Loucy (cell line): ENCODE data around the gene SBF2.

Experiments used
- H2AFZ ChIP-seq: fragments of 200-600 bp; sonication (generic); 2 replicates; pipeline ENCODE4 v1.6.0; 2016; ENCODE audit warnings: antibody characterized with exemption, mild to moderate bottlenecking, low read length, moderate library complexity
- H3F3A ChIP-seq: fragments of 200-600 bp; 2 replicates; pipeline ENCODE4 v1.6.0; 2016; ENCODE audit warnings: antibody characterized with exemption, low read depth, mild to moderate bottlenecking
- H3K27me3 ChIP-seq: fragments of 200-600 bp; sonication (generic); 2 replicates; pipeline ENCODE4 v1.6.1; 2014; ENCODE audit warnings: low read length, mild to moderate bottlenecking; ENCODE audit not compliant: insufficient read depth, poor library complexity, severe bottlenecking
- H3K36me3 ChIP-seq: fragments of 200-600 bp; sonication (generic); 2 replicates; pipeline ENCODE4 v1.6.1; 2016; ENCODE audit warnings: low read length; ENCODE audit not compliant: insufficient read depth
- H3K4me1 ChIP-seq: fragments of 200-600 bp; sonication (generic); 2 replicates; pipeline ENCODE4 v1.5.1; 2014; ENCODE audit warnings: low read length, mild to moderate bottlenecking; ENCODE audit not compliant: insufficient read depth, poor library complexity, severe bottlenecking
- H3K4me2 ChIP-seq: fragments of 200-600 bp; sonication (generic); 2 replicates; pipeline ENCODE4 v1.6.0; 2014; ENCODE audit warnings: antibody characterized with exemption, low read length, low read depth, mild to moderate bottlenecking; ENCODE audit not compliant: poor library complexity, severe bottlenecking
- H3K4me3 ChIP-seq: fragments of 200-600 bp; sonication (generic); 2 replicates; pipeline ENCODE4 v1.5.1; 2014; ENCODE audit warnings: low read length, mild to moderate bottlenecking, mixed read lengths; ENCODE audit not compliant: poor library complexity, severe bottlenecking
- H3K79me2 ChIP-seq: fragments of 200-600 bp; sonication (generic); 2 replicates; pipeline ENCODE4 v1.6.1; 2014; ENCODE audit warnings: low read length; ENCODE audit not compliant: insufficient read depth
- H3K9ac ChIP-seq: fragments of 200-600 bp; sonication (generic); 2 replicates; pipeline ENCODE4 v1.6.0; 2014; ENCODE audit warnings: mild to moderate bottlenecking, low read depth, low read length, moderate library complexity; ENCODE audit not compliant: poor library complexity, severe bottlenecking
- H3K9me2 ChIP-seq: fragments of 200-600 bp; sonication (generic); replicated peaks from 2 replicates; pipeline ENCODE4 v1.6.1; 2016; ENCODE audit warnings: low read depth, low read length, mixed read lengths
- H3K9me3 ChIP-seq: fragments of 200-600 bp; sonication (generic); 2 replicates; pipeline ENCODE4 v1.6.1; 2014; ENCODE audit warnings: mild to moderate bottlenecking, antibody characterized with exemption, low read length, low read depth; ENCODE audit not compliant: insufficient read depth
- H4K20me1 ChIP-seq: fragments of 200-600 bp; sonication (generic); 2 replicates; pipeline ENCODE4 v1.6.0; 2014; ENCODE audit warnings: antibody characterized with exemption, low read length, mild to moderate bottlenecking; ENCODE audit not compliant: insufficient read depth, poor library complexity, severe bottlenecking
- EZH2phosphoT487 ChIP-seq: fragments of 200-600 bp; IDR thresholded peaks from 2 replicates; pipeline ENCODE4 v1.6.1; 2018; ENCODE audit warnings: antibody characterized with exemption, mild to moderate bottlenecking, moderate library complexity, borderline replicate concordance
- TF ChIP-seq, protein P1 (sequence below): fragments of 200-600 bp; sonication (generic); conservative IDR thresholded peaks from 2 replicates; pipeline ENCODE4 v1.5.1; 2014; ENCODE audit warnings: mild to moderate bottlenecking, antibody characterized with exemption, low read length

The SBF2 gene

GRCh38 chr11:10308201-10308954, 14.4 kb upstream of the SBF2 start:
- peaks cover 24% of the 10 kb centered on the region for H3K27me3 ChIP-seq
- peak overlapping the region; percentile 79 for H3K9ac ChIP-seq
- H3K79me2 ChIP-seq = peaks cover 42% of the 10 kb centered on the region; the same call in 1 of the 2 replicates
- peak overlapping the region; percentile 83 for H3K4me3 ChIP-seq
- H3K4me1 ChIP-seq = peaks cover 40% of the 10 kb centered on the region
- TF ChIP-seq, protein P1, sequence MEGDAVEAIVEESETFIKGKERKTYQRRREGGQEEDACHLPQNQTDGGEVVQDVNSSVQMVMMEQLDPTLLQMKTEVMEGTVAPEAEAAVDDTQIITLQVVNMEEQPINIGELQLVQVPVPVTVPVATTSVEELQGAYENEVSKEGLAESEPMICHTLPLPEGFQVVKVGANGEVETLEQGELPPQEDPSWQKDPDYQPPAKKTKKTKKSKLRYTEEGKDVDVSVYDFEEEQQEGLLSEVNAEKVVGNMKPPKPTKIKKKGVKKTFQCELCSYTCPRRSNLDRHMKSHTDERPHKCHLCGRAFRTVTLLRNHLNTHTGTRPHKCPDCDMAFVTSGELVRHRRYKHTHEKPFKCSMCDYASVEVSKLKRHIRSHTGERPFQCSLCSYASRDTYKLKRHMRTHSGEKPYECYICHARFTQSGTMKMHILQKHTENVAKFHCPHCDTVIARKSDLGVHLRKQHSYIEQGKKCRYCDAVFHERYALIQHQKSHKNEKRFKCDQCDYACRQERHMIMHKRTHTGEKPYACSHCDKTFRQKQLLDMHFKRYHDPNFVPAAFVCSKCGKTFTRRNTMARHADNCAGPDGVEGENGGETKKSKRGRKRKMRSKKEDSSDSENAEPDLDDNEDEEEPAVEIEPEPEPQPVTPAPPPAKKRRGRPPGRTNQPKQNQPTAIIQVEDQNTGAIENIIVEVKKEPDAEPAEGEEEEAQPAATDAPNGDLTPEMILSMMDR = no peak
- no peak for TF ChIP-seq EZH2phosphoT487
- H3F3A ChIP-seq = no peaks in the 10 kb centered on the region
- peak overlapping the region; percentile 93 for H3K4me2 ChIP-seq
- peak overlapping the region; percentile 91 for H2AFZ ChIP-seq
- no peaks in the 10 kb centered on the region for H3K9me3 ChIP-seq
- no peaks in the 10 kb centered on the region for H3K36me3 ChIP-seq
- no peaks in the 10 kb centered on the region for H3K9me2 ChIP-seq
- H4K20me1 ChIP-seq = no peaks in the 10 kb centered on the region

DNA sequence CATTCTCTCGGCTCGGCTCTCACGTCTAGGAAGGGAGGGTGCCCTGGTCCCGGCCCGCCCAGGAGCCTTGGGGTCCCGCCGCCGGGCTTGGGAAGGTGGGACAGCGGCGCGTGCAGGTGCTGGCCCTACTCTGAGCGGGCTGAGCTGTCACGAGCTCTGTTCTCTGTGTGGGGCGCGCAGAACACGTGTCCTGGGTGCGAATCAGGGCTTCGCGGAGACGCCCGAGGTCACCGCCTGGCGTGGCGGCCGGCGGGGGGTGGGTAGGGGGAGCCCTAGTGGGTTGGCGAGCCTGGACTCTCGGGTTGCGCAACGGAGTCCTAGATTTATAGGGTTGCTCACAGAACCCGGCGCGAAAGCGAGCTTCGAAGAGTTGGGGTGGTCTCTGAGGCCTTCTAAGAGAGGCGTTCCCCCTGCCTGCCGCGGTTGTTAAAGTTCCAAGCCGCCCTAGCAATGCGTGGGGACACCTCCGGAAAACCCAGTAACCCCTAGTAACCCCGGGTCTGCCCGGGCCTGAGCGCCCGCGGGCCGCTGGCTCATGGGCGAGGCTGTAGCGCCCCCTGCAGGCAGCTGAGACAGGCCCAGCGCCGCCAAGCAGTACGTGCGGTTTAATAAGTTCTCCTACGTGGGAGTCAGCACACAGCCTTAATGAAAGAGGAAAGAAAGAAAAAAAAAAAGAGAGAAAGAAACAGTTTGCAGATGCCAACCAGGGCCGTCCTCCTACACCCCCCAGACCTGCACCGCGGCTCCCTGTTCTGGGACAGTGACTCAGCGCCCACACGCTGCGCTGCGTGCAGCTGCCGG, 13.6 kb upstream of the SBF2 start:
- no peak for TF ChIP-seq EZH2phosphoT487
- TF ChIP-seq, protein P1 = peak; percentile 99
- H4K20me1 ChIP-seq = no peaks in the 10 kb centered on the region
- peak overlapping the region; percentile 91 for H2AFZ ChIP-seq
- peaks cover 42% of the 10 kb centered on the region for H3K4me1 ChIP-seq
- H3K27me3 ChIP-seq = peaks cover 32% of the 10 kb centered on the region
- peak overlapping the region; percentile 83 for H3K4me3 ChIP-seq
- peak overlapping the region; percentile 93 for H3K4me2 ChIP-seq
- H3K36me3 ChIP-seq = no peaks in the 10 kb centered on the region
- peaks cover 42% of the 10 kb centered on the region; the same call in 1 of the 2 replicates for H3K79me2 ChIP-seq
- H3K9me3 ChIP-seq = no peaks in the 10 kb centered on the region
- H3F3A ChIP-seq = no peaks in the 10 kb centered on the region
- peak overlapping the region; percentile 79 for H3K9ac ChIP-seq
- no peaks in the 10 kb centered on the region for H3K9me2 ChIP-seq

DNA sequence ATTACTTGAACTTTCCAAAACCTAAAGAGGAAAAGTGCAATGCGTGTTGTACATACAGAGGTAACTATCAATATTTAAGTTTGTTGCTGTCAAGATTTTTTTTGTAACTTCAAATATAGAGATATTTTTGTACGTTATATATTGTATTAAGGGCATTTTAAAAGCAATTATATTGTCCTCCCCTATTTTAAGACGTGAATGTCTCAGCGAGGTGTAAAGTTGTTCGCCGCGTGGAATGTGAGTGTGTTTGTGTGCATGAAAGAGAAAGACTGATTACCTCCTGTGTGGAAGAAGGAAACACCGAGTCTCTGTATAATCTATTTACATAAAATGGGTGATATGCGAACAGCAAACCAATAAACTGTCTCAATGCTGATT, 13.0 kb upstream of the SBF2 start:
- Histone ChIP-seq H3F3A (no peaks in the 10 kb centered on the region), H3K9me3 (no peaks in the 10 kb centered on the region)

More for the DNA sequence above, 13.0 kb upstream of the SBF2 start:
- H4K20me1 ChIP-seq = no peaks in the 10 kb centered on the region
- H3K9ac ChIP-seq = peak overlapping the region; percentile 57
- H3K9me2 ChIP-seq = no peaks in the 10 kb centered on the region
- peaks cover 42% of the 10 kb centered on the region; the same call in 1 of the 2 replicates for H3K79me2 ChIP-seq
- H3K27me3 ChIP-seq = peaks cover 38% of the 10 kb centered on the region
- no peaks in the 10 kb centered on the region for H3K36me3 ChIP-seq
- peak overlapping the region; percentile 93 for H3K4me2 ChIP-seq
- H2AFZ ChIP-seq = no peak overlapping the region
- peak overlapping the region; percentile 83 for H3K4me3 ChIP-seq
- H3K4me1 ChIP-seq = peaks cover 48% of the 10 kb centered on the region
- no peak for TF ChIP-seq EZH2phosphoT487
- TF ChIP-seq, protein P1 = no peak
